PC-3 (cell line): ENCODE data around the gene MYO5C.

ENCODE experiments used
- CTCF ChIP-seq: fragments of 300-600 bp; sonication (generic); conservative IDR thresholded peaks from 2 replicates; pipeline ENCODE4 v1.5.1; 2017; ENCODE audit warnings: antibody characterized with exemption, low read depth, mild to moderate bottlenecking, low read length
- EZH2 ChIP-seq: fragments of 300-600 bp; sonication (generic); IDR thresholded peaks from one replicate; pipeline ENCODE4 v1.6.1; 2017; ENCODE audit warnings: antibody characterized with exemption, mild to moderate bottlenecking, low read length; ENCODE audit not compliant: unreplicated experiment
- EZH2phosphoT487 ChIP-seq: fragments of 300-600 bp; sonication (generic); IDR thresholded peaks from 2 replicates; pipeline ENCODE4 v1.6.1; 2018; ENCODE audit warnings: mild to moderate bottlenecking, antibody characterized with exemption, low read length, borderline replicate concordance

GRCh38 chr15:52306270-52306669, 10.7 kb upstream of the MYO5C start:
- TF ChIP-seq CTCF (no peak), EZH2phosphoT487 (no peak), EZH2 (no peak)
